ENCODE data around the gene IZUMO1R. TPM values are rescaled to one million over a fixed set of nuclear protein-coding genes. Genes with fewer than 3 reads are reported as not detected.

IZUMO1R gene
- total RNA-seq, 2 experiments from 2014 or later: not detected

- no peaks in the 10 kb centered on the region for H3K36me3 Mint-ChIP-seq (ENCODE audit: low read depth)
- CTCF ChIA-PET: no interaction called here
- H3K27me3 Mint-ChIP-seq (ENCODE audit: low read depth): peaks cover 3% of the 10 kb centered on the region
- H3K27ac Mint-ChIP-seq: no peak overlapping the region
- DNase-seq: no peak
- no peaks in the 10 kb centered on the region for H3K9me3 Mint-ChIP-seq
- H3K4me1 Mint-ChIP-seq (ENCODE audit: low read depth): no peaks in the 10 kb centered on the region
- H3K4me3 Mint-ChIP-seq: no peak overlapping the region
- intact Hi-C loops (cut with micrococcal nuclease): no loop called here
These were observed 766 bp downstream of the IZUMO1R start for GRCh38 chr11:94305146-94305545.

- no peak overlapping the region for H3K27ac Mint-ChIP-seq
- no peaks in the 10 kb centered on the region for H3K9me3 Mint-ChIP-seq
- DNase-seq: no peak
- peaks cover 3% of the 10 kb centered on the region for H3K27me3 Mint-ChIP-seq (ENCODE audit: low read depth)
- CTCF ChIA-PET: no interaction called here
- intact Hi-C loops (cut with micrococcal nuclease): no loop called here
- no peak overlapping the region for H3K4me3 Mint-ChIP-seq
- H3K4me1 Mint-ChIP-seq (ENCODE audit: low read depth): no peaks in the 10 kb centered on the region
- H3K36me3 Mint-ChIP-seq (ENCODE audit: low read depth): no peaks in the 10 kb centered on the region
These were observed 2.9 kb downstream of the IZUMO1R start for GRCh38 chr11:94307101-94307791.

DNA sequence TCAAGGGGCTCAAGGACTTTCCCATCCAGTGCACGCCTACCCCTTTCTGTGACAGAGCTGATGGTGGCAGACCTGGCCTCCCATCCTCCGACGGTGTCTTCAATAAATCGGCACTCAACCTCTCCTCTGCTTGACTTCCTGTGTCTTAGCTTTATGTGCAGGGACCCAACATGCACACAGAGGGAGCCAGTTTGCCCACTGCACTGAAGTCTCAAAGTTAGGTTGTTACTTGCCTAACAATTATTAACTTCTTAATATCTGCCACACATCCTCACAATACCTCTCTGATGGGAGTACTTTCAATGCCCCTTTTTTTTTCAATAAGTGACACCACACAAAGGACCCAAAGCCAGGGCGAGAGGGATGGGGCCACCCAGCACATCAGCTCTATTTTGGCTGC lies 3.6 kb downstream of the IZUMO1R start:
- CTCF ChIA-PET: no interaction called here
- H3K9me3 Mint-ChIP-seq: no peaks in the 10 kb centered on the region
- intact Hi-C loops (cut with micrococcal nuclease): no loop called here
- H3K27ac Mint-ChIP-seq: no peak overlapping the region
- peaks cover 7% of the 10 kb centered on the region for H3K27me3 Mint-ChIP-seq (ENCODE audit: low read depth)
- H3K36me3 Mint-ChIP-seq (ENCODE audit: low read depth): no peaks in the 10 kb centered on the region
- H3K4me3 Mint-ChIP-seq: no peak overlapping the region
- no peak for DNase-seq
- H3K4me1 Mint-ChIP-seq (ENCODE audit: low read depth): no peaks in the 10 kb centered on the region

- H3K4me1 Mint-ChIP-seq (ENCODE audit: low read depth): no peaks in the 10 kb centered on the region
- peaks cover 10% of the 10 kb centered on the region for H3K27me3 Mint-ChIP-seq (ENCODE audit: low read depth)
- no peaks in the 10 kb centered on the region for H3K36me3 Mint-ChIP-seq (ENCODE audit: low read depth)
- no peak overlapping the region for H3K4me3 Mint-ChIP-seq
- intact Hi-C loops (cut with micrococcal nuclease): no loop called here
- no peak for DNase-seq
- no peaks in the 10 kb centered on the region for H3K9me3 Mint-ChIP-seq
- CTCF ChIA-PET: interaction anchor here (0.5 to 1.1 kb wide), 2 partner anchors 82 to 138 kb away, joined by 3 to 4 read pairs; no protein-coding TSS in a partner anchor
- H3K27ac Mint-ChIP-seq: no peak overlapping the region
These were observed 5.4 kb downstream of the IZUMO1R start for GRCh38 chr11:94309757-94310156.

DNA sequence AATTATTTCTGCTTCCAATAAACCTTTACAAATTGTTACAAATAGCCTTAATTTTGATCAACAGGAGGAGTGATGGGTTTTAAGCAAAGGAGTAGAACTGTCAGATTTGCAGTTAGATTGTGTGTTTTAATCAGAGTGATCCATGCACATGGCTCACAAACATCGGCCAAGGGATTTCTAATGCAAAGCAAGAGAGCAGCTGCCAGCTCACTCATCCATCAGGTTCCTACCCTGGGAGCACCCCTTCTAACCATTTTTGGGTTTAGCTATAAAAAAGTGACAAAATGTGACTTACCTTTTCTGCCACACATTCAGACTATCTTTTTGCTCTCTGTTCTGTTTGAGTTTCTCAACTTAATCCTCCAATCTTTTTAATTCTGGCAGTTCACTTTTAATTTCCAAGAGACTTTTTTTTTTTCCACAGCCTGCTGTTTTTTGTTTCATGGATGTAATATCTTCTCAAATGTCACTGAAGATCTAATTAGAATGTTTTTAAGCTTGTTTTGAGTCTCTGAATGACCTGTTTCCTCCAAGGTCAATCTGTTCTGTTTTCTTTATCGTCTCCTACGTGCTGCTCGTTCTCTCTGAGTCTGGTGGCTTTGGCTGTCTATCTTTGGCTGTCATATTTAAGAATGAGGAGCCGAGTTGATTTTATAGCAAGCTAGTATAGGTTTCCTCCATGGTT lies 6.0 kb downstream of the IZUMO1R start:
- Mint-ChIP-seq H3K4me3 (no peak overlapping the region), H3K36me3 (ENCODE audit: low read depth) (no peaks in the 10 kb centered on the region), H3K9me3 (no peaks in the 10 kb centered on the region), H3K27me3 (ENCODE audit: low read depth) (peaks cover 11% of the 10 kb centered on the region), H3K27ac (no peak overlapping the region), H3K4me1 (ENCODE audit: low read depth) (no peaks in the 10 kb centered on the region)
- intact Hi-C loops (cut with micrococcal nuclease): no loop called here
- CTCF ChIA-PET: no interaction called here
- DNase-seq: no peak

DNA sequence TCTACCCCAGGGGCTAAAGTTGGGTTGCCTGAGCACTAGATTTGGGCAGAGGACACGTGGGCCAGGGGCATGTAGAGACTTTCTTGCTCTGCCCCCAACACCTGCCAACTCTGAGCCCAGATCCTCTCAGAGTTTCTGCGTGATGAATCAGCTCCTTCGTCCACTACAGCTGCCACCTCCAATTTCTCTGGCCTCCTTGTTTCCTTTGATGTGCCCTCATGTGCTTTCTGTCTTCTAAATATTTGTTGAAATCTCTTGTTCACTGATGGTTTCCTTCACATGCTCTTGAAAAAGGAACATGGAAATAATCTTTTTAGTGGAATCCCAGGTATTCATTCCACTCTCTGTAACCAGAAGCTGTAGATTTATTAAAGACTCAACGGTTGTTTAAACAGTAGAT lies 8.0 kb downstream of the IZUMO1R start:
- intact Hi-C loops (cut with micrococcal nuclease): no loop called here
- CTCF ChIA-PET: no interaction called here
- Mint-ChIP-seq H3K4me1 (ENCODE audit: low read depth) (no peaks in the 10 kb centered on the region), H3K36me3 (ENCODE audit: low read depth) (no peaks in the 10 kb centered on the region), H3K9me3 (no peaks in the 10 kb centered on the region), H3K27ac (no peak overlapping the region), H3K4me3 (no peak overlapping the region), H3K27me3 (ENCODE audit: low read depth) (peaks cover 11% of the 10 kb centered on the region)
- no peak for DNase-seq

- Mint-ChIP-seq H3K9me3 (no peaks in the 10 kb centered on the region), H3K36me3 (ENCODE audit: low read depth) (no peaks in the 10 kb centered on the region), H3K27ac (no peak overlapping the region), H3K4me1 (ENCODE audit: low read depth) (no peaks in the 10 kb centered on the region), H3K4me3 (no peak overlapping the region), H3K27me3 (ENCODE audit: low read depth) (peaks cover 11% of the 10 kb centered on the region)
- CTCF ChIA-PET: no interaction called here
- no peak for DNase-seq
- intact Hi-C loops (cut with micrococcal nuclease): no loop called here
These were observed 9.7 kb downstream of the IZUMO1R start for GRCh38 chr11:94314064-94314463.

DNA sequence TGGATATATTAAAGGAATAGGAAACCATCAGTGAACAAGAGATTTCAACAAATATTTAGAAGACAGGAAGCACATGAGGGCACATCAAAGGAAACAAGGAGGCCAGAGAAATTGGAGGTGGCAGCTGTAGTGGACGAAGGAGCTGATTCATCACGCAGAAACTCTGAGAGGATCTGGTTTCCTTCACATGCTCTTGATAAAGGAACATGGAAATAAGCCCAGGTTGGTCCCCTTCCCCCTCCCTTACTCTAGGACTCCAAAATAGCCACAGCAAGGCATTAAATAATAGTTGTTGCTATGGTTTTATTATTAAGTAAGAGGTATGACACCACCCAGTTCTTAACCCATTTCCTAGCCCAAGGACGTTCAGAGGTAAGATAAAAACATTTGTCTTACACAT lies 11.3 kb downstream of the IZUMO1R start:
- H3K36me3 Mint-ChIP-seq (ENCODE audit: low read depth): no peaks in the 10 kb centered on the region
- H3K27ac Mint-ChIP-seq: no peak overlapping the region
- CTCF ChIA-PET: no interaction called here
- no peaks in the 10 kb centered on the region for H3K9me3 Mint-ChIP-seq
- no peak overlapping the region for H3K4me3 Mint-ChIP-seq
- DNase-seq: no peak
- H3K4me1 Mint-ChIP-seq (ENCODE audit: low read depth): no peaks in the 10 kb centered on the region
- H3K27me3 Mint-ChIP-seq (ENCODE audit: low read depth): peaks cover 11% of the 10 kb centered on the region
- intact Hi-C loops (cut with micrococcal nuclease): no loop called here

DNA sequence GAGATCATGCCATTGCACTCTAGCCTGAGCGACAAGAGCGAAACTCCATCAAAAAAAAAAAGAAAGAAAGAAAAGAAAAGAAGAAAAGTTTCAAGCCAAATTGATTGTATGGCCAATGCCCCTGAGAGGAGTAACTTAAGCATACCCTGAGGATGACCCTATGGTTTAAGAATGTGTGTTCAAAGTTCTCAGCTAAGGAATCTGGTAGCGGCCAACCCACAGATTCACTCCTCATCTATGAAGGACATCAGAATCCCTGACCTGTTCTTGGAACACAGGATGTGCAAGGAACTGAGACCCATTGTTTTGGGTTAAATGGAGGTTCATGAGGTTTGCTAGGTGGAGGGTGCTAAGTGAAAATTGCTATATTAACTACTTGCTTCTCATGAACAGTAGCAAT lies 18.1 kb downstream of the IZUMO1R start:
- no peaks in the 10 kb centered on the region for H3K36me3 Mint-ChIP-seq (ENCODE audit: low read depth)
- intact Hi-C loops (cut with micrococcal nuclease): no loop called here
- H3K27me3 Mint-ChIP-seq (ENCODE audit: low read depth): no peaks in the 10 kb centered on the region
- CTCF ChIA-PET: no interaction called here
- H3K27ac Mint-ChIP-seq: no peak overlapping the region
- H3K4me1 Mint-ChIP-seq (ENCODE audit: low read depth): no peaks in the 10 kb centered on the region
- no peak overlapping the region for H3K4me3 Mint-ChIP-seq
- no peak for DNase-seq
- peaks cover 2% of the 10 kb centered on the region for H3K9me3 Mint-ChIP-seq

- Mint-ChIP-seq H3K4me3 (no peak overlapping the region), H3K27ac (no peak overlapping the region), H3K9me3 (peaks cover 2% of the 10 kb centered on the region), H3K36me3 (ENCODE audit: low read depth) (no peaks in the 10 kb centered on the region), H3K27me3 (ENCODE audit: low read depth) (peaks cover 4% of the 10 kb centered on the region), H3K4me1 (ENCODE audit: low read depth) (no peaks in the 10 kb centered on the region)
- peak; percentile 64 for DNase-seq
- CTCF ChIA-PET: interaction anchor here (0.6 to 1.2 kb wide), 4 partner anchors 133 to 632 kb away, joined by 3 to 4 read pairs (median 3); no protein-coding TSS in a partner anchor
- intact Hi-C loops (cut with micrococcal nuclease): loop anchor here (1.0 kb wide), 1 partner anchor 179 kb away; no protein-coding TSS in a partner anchor
These were observed 21.3 kb downstream of the IZUMO1R start for GRCh38 chr11:94325681-94326080.

- H3K4me1 Mint-ChIP-seq (ENCODE audit: low read depth): no peaks in the 10 kb centered on the region
- H3K4me3 Mint-ChIP-seq: no peak overlapping the region
- H3K27me3 Mint-ChIP-seq (ENCODE audit: low read depth): peaks cover 4% of the 10 kb centered on the region
- CTCF ChIA-PET: interaction anchor here (0.7 to 1.2 kb wide), 3 partner anchors 9 to 177 kb away, joined by 3 to 4 read pairs (median 3); no protein-coding TSS in a partner anchor
- DNase-seq: no peak
- peaks cover 2% of the 10 kb centered on the region for H3K9me3 Mint-ChIP-seq
- H3K36me3 Mint-ChIP-seq (ENCODE audit: low read depth): no peaks in the 10 kb centered on the region
- no peak overlapping the region for H3K27ac Mint-ChIP-seq
- intact Hi-C loops (cut with micrococcal nuclease): no loop called here
These were observed 22.6 kb downstream of the IZUMO1R start for GRCh38 chr11:94326947-94327346.

DNA sequence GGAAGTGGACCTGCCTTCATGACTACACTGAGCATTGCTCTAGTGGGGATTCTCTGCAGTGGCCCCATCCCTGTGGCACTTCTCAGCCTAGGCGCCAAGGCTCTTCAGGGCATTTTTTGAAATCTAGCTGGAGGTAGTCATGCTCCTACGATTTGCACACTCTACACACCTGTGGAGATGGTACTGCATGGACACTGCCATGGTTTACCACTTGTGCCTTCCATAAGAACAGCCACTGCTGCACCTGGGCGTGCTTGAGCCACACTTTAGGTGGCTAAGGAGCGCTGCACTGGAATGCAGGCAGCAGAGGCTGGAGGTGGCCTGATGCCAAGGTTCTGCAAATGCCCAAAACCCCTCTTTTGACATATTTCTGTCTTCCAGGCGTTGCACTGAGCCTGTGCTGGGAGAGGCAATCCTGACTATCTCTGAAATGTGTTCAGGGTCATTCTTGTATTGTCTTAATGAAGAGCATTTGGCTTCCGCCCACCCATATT lies 24.3 kb downstream of the IZUMO1R start:
- intact Hi-C loops (cut with micrococcal nuclease): no loop called here

DNA sequence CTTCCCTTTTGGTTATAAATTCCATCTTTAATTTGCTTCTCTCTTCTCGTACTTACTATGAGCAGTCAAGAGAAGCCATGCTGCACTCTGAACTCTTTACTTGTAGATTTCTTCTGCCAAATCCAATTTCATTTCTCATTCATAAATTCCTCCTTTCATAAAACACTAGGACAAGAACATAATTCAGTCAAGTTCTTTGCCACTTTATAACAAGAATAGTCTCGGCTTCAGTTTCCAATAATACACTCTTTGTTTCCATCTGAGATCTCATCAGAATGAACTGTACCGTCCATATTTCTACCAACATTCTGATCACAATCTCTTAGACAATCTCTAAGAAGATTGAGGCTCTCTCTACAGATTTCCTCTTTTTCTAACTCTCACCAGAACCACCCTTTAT lies 25.1 kb downstream of the IZUMO1R start:
- CTCF ChIA-PET: interaction anchor here (0.6 kb wide), 1 partner anchor 1254 kb away, joined by 3 read pairs; no protein-coding TSS in a partner anchor
- H3K4me3 Mint-ChIP-seq: no peak overlapping the region
- H3K27ac Mint-ChIP-seq: no peak overlapping the region
- H3K4me1 Mint-ChIP-seq (ENCODE audit: low read depth): no peaks in the 10 kb centered on the region
- intact Hi-C loops (cut with micrococcal nuclease): no loop called here
- peaks cover 6% of the 10 kb centered on the region for H3K27me3 Mint-ChIP-seq (ENCODE audit: low read depth)
- no peak for DNase-seq
- peaks cover 2% of the 10 kb centered on the region for H3K9me3 Mint-ChIP-seq
- H3K36me3 Mint-ChIP-seq (ENCODE audit: low read depth): no peaks in the 10 kb centered on the region

More for the DNA sequence above, 24.3 kb downstream of the IZUMO1R start:
- H3K27me3 Mint-ChIP-seq (ENCODE audit: low read depth): peaks cover 6% of the 10 kb centered on the region
- no peaks in the 10 kb centered on the region for H3K4me1 Mint-ChIP-seq (ENCODE audit: low read depth)
- H3K27ac Mint-ChIP-seq: no peak overlapping the region
- DNase-seq: no peak
- H3K4me3 Mint-ChIP-seq: no peak overlapping the region
- H3K36me3 Mint-ChIP-seq (ENCODE audit: low read depth): no peaks in the 10 kb centered on the region
- H3K9me3 Mint-ChIP-seq: peaks cover 2% of the 10 kb centered on the region
- CTCF ChIA-PET: interaction anchor here (0.6 kb wide), 1 partner anchor 1253 kb away, joined by 3 read pairs; no protein-coding TSS in a partner anchor
